Ascending aorta (tissue), 2 donors: Measurements from ENCODE around the gene PDZD2. TPM values are rescaled to one million over a fixed set of nuclear protein-coding genes. Genes with fewer than 3 reads are reported as not detected.
A peak's percentile ranks its signal among the peaks of the same experiment; 100 is the strongest.

Experiments
- DNase-seq, 2 donors: peaks; one replicate each; pipeline ENCODE4 v3.0.0-alpha.2; 2019; ENCODE audit warnings: low spot score in 2 of 2
- H3K27ac ChIP-seq, 2 donors: fragments of 200-600 bp; sonication (generic); one replicate each; pipeline ENCODE4 v1.5.1; 2016 to 2017; ENCODE audit warnings: mild to moderate bottlenecking in 1 of 2
- H3K27me3 ChIP-seq: fragments of 200-600 bp; sonication (generic); one replicate; pipeline ENCODE4 v1.5.1; 2017
- H3K36me3 ChIP-seq, 2 donors: fragments of 200-600 bp; sonication (generic); one replicate each; pipeline ENCODE4 v1.5.1; 2016
- H3K4me1 ChIP-seq, 2 donors: fragments of 200-600 bp; sonication (generic); one replicate each; pipeline ENCODE4 v1.5.1; 2016 to 2017; ENCODE audit warnings: mild to moderate bottlenecking in 1 of 2
- H3K4me3 ChIP-seq, 2 donors: fragments of 200-600 bp; sonication (generic); one replicate each; pipeline ENCODE4 v1.5.1; 2016 to 2017; ENCODE audit warnings: mild to moderate bottlenecking in 1 of 2
- H3K9me3 ChIP-seq, 2 donors: fragments of 200-600 bp; sonication (generic); one replicate each; pipeline ENCODE4 v1.5.1; 2016
- CTCF ChIP-seq, 3 experiments: fragments of 200-600 bp in 2 of 3; fragments of 450-650 bp in 1 of 3; sonication (generic) in 2 of 3; IDR thresholded peaks; one replicate each; pipeline ENCODE4 v1.5.1; 2016 to 2019; ENCODE audit warnings: antibody characterized with exemption in 3 of 3, mild to moderate bottlenecking in 1 of 3, moderate library complexity in 1 of 3
- intact Hi-C: fragments of 100-400 bp; cut with DNase I; formaldehyde crosslinking; loops from one replicate; pipeline ENCODE4 v1.15.1; 2023
- total RNA-seq: library from RNA; depleted of rRNA; stranded (reverse); fragments of >200 nt; gene quantifications from one replicate; pipeline ENCODE4 v1.1.0, GENCODE V29; 2016

Gene PDZD2
- total RNA-seq, 1 donor from 2014 or later: 8.1 TPM

- intact Hi-C loops: no loop called here
- no peaks in the 10 kb centered on the region for H3K36me3 ChIP-seq
- DNase-seq: peak in 1 of 2 donors; percentile 68
- H3K9me3 ChIP-seq: no peaks in the 10 kb centered on the region
- no peaks in the 10 kb centered on the region for H3K27me3 ChIP-seq
- H3K4me3 ChIP-seq: no peak overlapping the region
- TF ChIP-seq CTCF (IDR thresholded peaks at IDR 0.05): no peak
- H3K27ac ChIP-seq: no peak overlapping the region
- H3K4me1 ChIP-seq: peaks cover 0 to 10% of the 10 kb centered on the region in 2 donors
Measured at GRCh38 chr5:31671339-31671741, 32.4 kb downstream of the PDZD2 start.

- Histone ChIP-seq H3K27ac (no peak overlapping the region), H3K27me3 (no peaks in the 10 kb centered on the region), H3K4me1 (peaks cover 0 to 10% of the 10 kb centered on the region in 2 donors), H3K4me3 (no peak overlapping the region), H3K9me3 (no peaks in the 10 kb centered on the region), H3K36me3 (no peaks in the 10 kb centered on the region)
- no peak for DNase-seq
- no peak for TF ChIP-seq CTCF (IDR thresholded peaks at IDR 0.05)
- intact Hi-C loops: no loop called here
Measured at GRCh38 chr5:31674371-31674951, 35.5 kb downstream of the PDZD2 start.

GRCh38 chr5:31675472-31675871 lies 36.5 kb downstream of the PDZD2 start:
- no peak overlapping the region for H3K4me3 ChIP-seq
- DNase-seq: no peak
- TF ChIP-seq CTCF (IDR thresholded peaks at IDR 0.05): no peak
- intact Hi-C loops: no loop called here
- H3K27ac ChIP-seq: no peak overlapping the region
- H3K36me3 ChIP-seq: no peaks in the 10 kb centered on the region
- H3K27me3 ChIP-seq: no peaks in the 10 kb centered on the region
- H3K9me3 ChIP-seq: no peaks in the 10 kb centered on the region
- peaks cover 0 to 10% of the 10 kb centered on the region in 2 donors for H3K4me1 ChIP-seq

- no peak overlapping the region for H3K4me3 ChIP-seq
- peaks cover 0 to under 1% of the 10 kb centered on the region in 2 donors for H3K4me1 ChIP-seq
- H3K27ac ChIP-seq: no peak overlapping the region
- intact Hi-C loops: no loop called here
- no peaks in the 10 kb centered on the region for H3K27me3 ChIP-seq
- no peak for TF ChIP-seq CTCF (IDR thresholded peaks at IDR 0.05)
- DNase-seq: no peak
- H3K36me3 ChIP-seq: no peaks in the 10 kb centered on the region
- no peaks in the 10 kb centered on the region for H3K9me3 ChIP-seq
Measured at GRCh38 chr5:31678180-31678579, 39.2 kb downstream of the PDZD2 start.

GRCh38 chr5:31680528-31680927 lies 41.6 kb downstream of the PDZD2 start:
- no peaks in the 10 kb centered on the region for H3K36me3 ChIP-seq
- H3K27ac ChIP-seq: no peak overlapping the region
- intact Hi-C loops: no loop called here
- no peak for DNase-seq
- TF ChIP-seq CTCF (IDR thresholded peaks at IDR 0.05): no peak
- no peaks in the 10 kb centered on the region for H3K9me3 ChIP-seq
- H3K4me1 ChIP-seq: no peaks in the 10 kb centered on the region
- no peaks in the 10 kb centered on the region for H3K27me3 ChIP-seq
- H3K4me3 ChIP-seq: no peak overlapping the region

GRCh38 chr5:31682025-31682424 lies 43.1 kb downstream of the PDZD2 start:
- no peak overlapping the region for H3K4me3 ChIP-seq
- DNase-seq: no peak
- no peaks in the 10 kb centered on the region for H3K27me3 ChIP-seq
- TF ChIP-seq CTCF (IDR thresholded peaks at IDR 0.05): no peak
- no peak overlapping the region for H3K27ac ChIP-seq
- no peaks in the 10 kb centered on the region for H3K9me3 ChIP-seq
- intact Hi-C loops: no loop called here
- H3K4me1 ChIP-seq: no peaks in the 10 kb centered on the region
- H3K36me3 ChIP-seq: no peaks in the 10 kb centered on the region
